GM23338 (cell line): Measurements from ENCODE around the gene OLFML1. TPM values are rescaled to one million over a fixed set of nuclear protein-coding genes. Genes with fewer than 3 reads are reported as not detected.

ENCODE experiments used
- ATAC-seq: fragments of 200-7000 bp; cut with Tn5 transposase; 3 replicates; pipeline ENCODE4 v1.9.1; 2020
- DNase-seq: peaks from one replicate; pipeline ENCODE4 v3.0.0-alpha.2; 2015; ENCODE audit warnings: low spot score
- H2AFZ ChIP-seq: fragments of 200-600 bp; sonication (generic); 2 replicates; pipeline ENCODE4 v1.8.0; 2016; ENCODE audit warnings: antibody characterized with exemption, mild to moderate bottlenecking, moderate library complexity
- H3F3A ChIP-seq: fragments of 200-600 bp; sonication (generic); replicated peaks from 2 replicates; pipeline ENCODE4 v1.8.0; 2017; ENCODE audit warnings: antibody characterized with exemption, mixed run types, low read depth
- H3K27ac ChIP-seq: fragments of 200-600 bp; sonication (generic); 2 replicates; pipeline ENCODE4 v1.6.1; 2016; ENCODE audit warnings: low read depth
- H3K27me3 ChIP-seq: fragments of 200-600 bp; sonication (generic); 2 replicates; pipeline ENCODE4 v1.8.0; 2016; ENCODE audit warnings: mild to moderate bottlenecking, mixed run types, moderate library complexity; ENCODE audit not compliant: insufficient read depth
- H3K36me3 ChIP-seq: fragments of 200-600 bp; sonication (generic); 2 replicates; pipeline ENCODE4 v1.8.0; 2016; ENCODE audit warnings: mild to moderate bottlenecking; ENCODE audit not compliant: insufficient read depth
- H3K4me1 ChIP-seq: fragments of 200-600 bp; sonication (generic); 2 replicates; pipeline ENCODE4 v1.8.0; 2016; ENCODE audit warnings: mild to moderate bottlenecking, moderate library complexity; ENCODE audit not compliant: insufficient read depth
- H3K4me2 ChIP-seq: fragments of 200-600 bp; sonication (generic); 2 replicates; pipeline ENCODE4 v1.7.1; 2017; ENCODE audit warnings: mixed run types
- H3K4me3 ChIP-seq: fragments of 200-600 bp; sonication (generic); 2 replicates; pipeline ENCODE4 v1.6.1; 2016; ENCODE audit warnings: mixed run types
- H3K79me2 ChIP-seq: fragments of 200-600 bp; sonication (generic); replicated peaks from 2 replicates; pipeline ENCODE4 v1.8.0; 2017; ENCODE audit warnings: mild to moderate bottlenecking; ENCODE audit not compliant: insufficient read depth
- H3K9me2 ChIP-seq: fragments of 200-600 bp; sonication (generic); 2 replicates; pipeline ENCODE4 v1.8.0; 2017; ENCODE audit not compliant: insufficient read depth
- H4K20me1 ChIP-seq: fragments of 200-600 bp; sonication (generic); replicated peaks from 2 replicates; pipeline ENCODE4 v1.8.0; 2017; ENCODE audit warnings: mild to moderate bottlenecking; ENCODE audit not compliant: insufficient read depth
- H3K27ac Mint-ChIP-seq: 2 replicates; pipeline ENCODE4 v1.8.0; 2020; ENCODE audit warnings: inconsistent platforms, mild to moderate bottlenecking, moderate library complexity, mixed read lengths
- H3K27me3 Mint-ChIP-seq: 3 replicates; pipeline ENCODE4 v1.8.0; 2022; ENCODE audit warnings: low read depth, mild to moderate bottlenecking, moderate library complexity, mixed read lengths, inconsistent platforms; ENCODE audit not compliant: insufficient read depth, poor library complexity
- H3K36me3 Mint-ChIP-seq: 3 replicates; pipeline ENCODE4 v1.8.0; 2021; ENCODE audit warnings: low read depth, mild to moderate bottlenecking, inconsistent platforms, moderate library complexity, mixed read lengths
- H3K4me1 Mint-ChIP-seq: 3 replicates; pipeline ENCODE4 v1.8.0; 2020; ENCODE audit warnings: mild to moderate bottlenecking, inconsistent platforms, mixed read lengths
- H3K4me3 Mint-ChIP-seq: 3 replicates; pipeline ENCODE4 v1.8.0; 2021; ENCODE audit warnings: moderate library complexity, mild to moderate bottlenecking, inconsistent platforms, mixed read lengths
- H3K9me3 Mint-ChIP-seq: 3 replicates; pipeline ENCODE4 v1.8.0; 2020; ENCODE audit warnings: moderate library complexity, mild to moderate bottlenecking, inconsistent platforms, mixed read lengths
- CREB1 ChIP-seq: fragments of 250-450 bp; sonication (Bioruptor Pico); IDR thresholded peaks from 2 replicates; pipeline ENCODE4 v1.5.0; 2020; ENCODE audit warnings: low read depth, mild to moderate bottlenecking, moderate library complexity
- CTCF ChIP-seq, 2 experiments: fragments of 200-600 bp in 1 of 2; sonication (generic) in 1 of 2; conservative IDR thresholded peaks; 2 replicates each; pipeline versions ENCODE4 v1.5.1 to v1.6.1; 2016 to 2017; ENCODE audit warnings: antibody characterized with exemption in 2 of 2, low read depth in 2 of 2, mild to moderate bottlenecking in 2 of 2, moderate library complexity in 1 of 2
- EZH2phosphoT487 ChIP-seq: fragments of 200-600 bp; sonication (generic); IDR thresholded peaks from one replicate; pipeline ENCODE4 v1.8.1; 2018; ENCODE audit warnings: antibody characterized with exemption; ENCODE audit not compliant: unreplicated experiment
- JUNB ChIP-seq: IDR thresholded peaks from one replicate; pipeline ENCODE4 v1.6.1; 2016; ENCODE audit warnings: antibody characterized with exemption; ENCODE audit not compliant: unreplicated experiment
- REST ChIP-seq: IDR thresholded peaks from one replicate; pipeline ENCODE4 v1.6.1; 2018; ENCODE audit warnings: antibody characterized with exemption; ENCODE audit not compliant: unreplicated experiment
- STAT1 ChIP-seq: IDR thresholded peaks from one replicate; pipeline ENCODE4 v1.6.1; 2016; ENCODE audit warnings: antibody characterized with exemption; ENCODE audit not compliant: unreplicated experiment
- ZNF114 ChIP-seq: fragments of 250-450 bp; sonication (Bioruptor Pico); IDR thresholded peaks from 2 replicates; pipeline ENCODE4 v1.5.0; 2020; ENCODE audit warnings: mild to moderate bottlenecking, moderate library complexity
- ZNF462 ChIP-seq: fragments of 250-450 bp; sonication (Bioruptor Pico); IDR thresholded peaks from 2 replicates; pipeline ENCODE4 v1.5.0; 2020; ENCODE audit warnings: mild to moderate bottlenecking, moderate library complexity
- polyA plus RNA-seq: library from polyadenylated mRNA; unstranded; fragments of >200 nt; fragmentation: Nextera tagmentation; extraction: Ambion mirVana; gene quantifications from 2 replicates; pipeline ENCODE4 v1.2.1, GENCODE V29; 2016
- total RNA-seq: library from RNA; depleted of rRNA; stranded (reverse); fragments of >200 nt; shearing (Covaris generic); gene quantifications from 2 replicates; pipeline ENCODE4 v1.2.3, GENCODE V29; 2014

The OLFML1 gene
- total and polyA plus RNA-seq, 2 experiments from 2014 or later, result 0.21 TPM; not detected in 1

- H3K4me1 Mint-ChIP-seq, result peaks cover 22% of the 10 kb centered on the region
- Histone ChIP-seq H3F3A (no peaks in the 10 kb centered on the region), H3K4me1 (peaks cover 10% of the 10 kb centered on the region; the same call in 1 of the 2 replicates), H3K79me2 (no peaks in the 10 kb centered on the region), H2AFZ (peak overlapping the region; percentile 15; the same call in 1 of the 2 replicates), H4K20me1 (no peaks in the 10 kb centered on the region), H3K4me3 (no peak overlapping the region), H3K9me2 (peaks cover 14% of the 10 kb centered on the region), H3K36me3 (no peaks in the 10 kb centered on the region), H3K27me3 (no peaks in the 10 kb centered on the region), H3K4me2 (peak overlapping the region; percentile 14; the same call in 1 of the 2 replicates), H3K27ac (peak overlapping the region; percentile 32; the same call in 1 of the 2 replicates)
- H3K27me3 Mint-ChIP-seq, result peaks cover 4% of the 10 kb centered on the region
- TF ChIP-seq STAT1 (no peak), ZNF114 (CRISPR knock-in tag) (no peak), CREB1 (CRISPR knock-in tag) (no peak), CTCF (conservative IDR thresholded peaks at IDR 0.05; ENCODE audit: low read depth in 2 of 2) (no peak), ZNF462 (CRISPR knock-in tag) (peak; percentile 71; the same call in 1 of the 2 replicates), REST (no peak), JUNB (no peak), EZH2phosphoT487 (no peak)
- H3K27ac Mint-ChIP-seq, result no peak overlapping the region
- H3K4me3 Mint-ChIP-seq, result no peak overlapping the region
- ATAC-seq (peak; percentile 74), DNase-seq (peak; percentile 64)
- H3K9me3 Mint-ChIP-seq, result no peaks in the 10 kb centered on the region
- no peaks in the 10 kb centered on the region for H3K36me3 Mint-ChIP-seq
Observed at GRCh38 chr11:7484645-7485044, 661 bp upstream of the OLFML1 start.
